ENCODE results near the gene GPR107. TPM values are rescaled to one million over a fixed set of nuclear protein-coding genes. Genes with fewer than 3 reads are reported as not detected.

GPR107 gene
- polyA plus RNA-seq, 2 of the 4 experiments (the other 2 are of a cell fraction) = 28.1 to 45.1 TPM

GRCh38 chr9:130062750-130063149, 9.0 kb downstream of the GPR107 start:
- POLR2A ChIA-PET = no interaction called here
- Histone ChIP-seq H3K9me3 (no peaks in the 10 kb centered on the region), H3K4me3 (no peak overlapping the region), H3K27ac (no peak overlapping the region), H3K4me2 (no peak overlapping the region), H3K4me1 (0 out of 3 replicates have a peak, but pooled peaks cover under 1% of the 10 kb centered on the region)
- no peak for DNase-seq (ENCODE audit: low read depth in 1 of 2, low spot score in 1 of 2)
- CTCF ChIA-PET = interaction anchor here (0.9 to 1.1 kb wide), 2 partner anchors 44 to 112 kb away, joined by 3 to 4 read pairs; no protein-coding TSS in a partner anchor
- TF ChIP-seq CEBPB (IDR thresholded peaks at IDR 0.05) = no peak
- ATAC-seq = no peak
- no peak for FAIRE-seq
- WGBS (ENCODE audit: missing lambda C conversion rate) = 71% methylated on average over 2 of the region's 2 CpGs

- Histone ChIP-seq H3K4me1 (peaks cover 15% of the 10 kb centered on the region; the same call in 2 of the 3 replicates), H3K4me3 (no peak overlapping the region), H3K4me2 (no peak overlapping the region), H3K9me3 (no peaks in the 10 kb centered on the region), H3K27ac (no peak overlapping the region)
- no peak for FAIRE-seq
- no peak for DNase-seq (ENCODE audit: low read depth in 1 of 2, low spot score in 1 of 2)
- ChIA-PET POLR2A (no interaction called here), CTCF (interaction anchor here (1.0 to 1.6 kb wide), 2 partner anchors 179 to 302 kb away, joined by 3 to 4 read pairs; no protein-coding TSS in a partner anchor)
- WGBS (ENCODE audit: missing lambda C conversion rate) = 95% methylated on average over 4 of the region's 4 CpGs
- no peak for TF ChIP-seq RFX5 (IDR thresholded peaks at IDR 0.05)
- TF ChIP-seq CHD4 (IDR thresholded peaks at IDR 0.05; ENCODE audit: borderline replicate concordance) = no peak
- TF ChIP-seq POLR2AphosphoS2 (conservative IDR thresholded peaks at IDR 0.05; ENCODE audit: low read length) = no peak
- no peak for TF ChIP-seq TFCP2L1 (CRISPR knock-in tag; IDR thresholded peaks at IDR 0.05)
- no peak for TF ChIP-seq MAFK (IDR thresholded peaks at IDR 0.05; ENCODE audit: partially characterized antibody)
- no peak for TF ChIP-seq CHD2 (IDR thresholded peaks at IDR 0.05; ENCODE audit: low read length, partially characterized antibody)
- TF ChIP-seq JUNB (IDR thresholded peaks at IDR 0.05) = no peak
- no peak for TF ChIP-seq MAX (IDR thresholded peaks at IDR 0.05)
- ATAC-seq = no peak
Observed at GRCh38 chr9:130064621-130065020, 10.9 kb downstream of the GPR107 start.

GRCh38 chr9:130069048-130069447, 15.3 kb downstream of the GPR107 start:
- H3K9me3 ChIP-seq = no peaks in the 10 kb centered on the region
- CTCF ChIA-PET = interaction anchor here (0.8 to 2.6 kb wide), 2 partner anchors 10 to 38 kb away, joined by 3 to 9 read pairs; no protein-coding TSS in a partner anchor
- FAIRE-seq (no peak), DNase-seq (ENCODE audit: low read depth in 1 of 2, low spot score in 1 of 2) (no peak), ATAC-seq (no peak; a peak in 1 of 6 replicates)
- peak overlapping the region; percentile 39; the same call in 2 of the 3 replicates for H3K4me2 ChIP-seq
- no peak for TF ChIP-seq EHMT2 (IDR thresholded peaks at IDR 0.05; ENCODE audit: low read depth)
- TF ChIP-seq HES2 (IDR thresholded peaks at IDR 0.05) = no peak
- no peak for TF ChIP-seq EP300 (IDR thresholded peaks at IDR 0.05)
- TF ChIP-seq JUNB (IDR thresholded peaks at IDR 0.05) = no peak
- TF ChIP-seq FOSB (CRISPR knock-in tag; IDR thresholded peaks at IDR 0.05) = no peak
- no peak for TF ChIP-seq POLR2A (IDR thresholded peaks at IDR 0.05; ENCODE audit: low read length)
- TF ChIP-seq ZSCAN20 (CRISPR knock-in tag; IDR thresholded peaks at IDR 0.05) = no peak
- no peak for TF ChIP-seq CBX2 (IDR thresholded peaks at IDR 0.05; ENCODE audit: borderline replicate concordance, low read depth)
- TF ChIP-seq CHD4 (IDR thresholded peaks at IDR 0.05; ENCODE audit: borderline replicate concordance) = no peak
- no peak for TF ChIP-seq HDAC2 (IDR thresholded peaks at IDR 0.05)
- TF ChIP-seq NFE2L2 (conservative IDR thresholded peaks at IDR 0.05; ENCODE audit: low read length) = no peak
- no peak for TF ChIP-seq POLR2AphosphoS2 (conservative IDR thresholded peaks at IDR 0.05; ENCODE audit: low read length)
- no peak for TF ChIP-seq NPAS2 (CRISPR knock-in tag; IDR thresholded peaks at IDR 0.05; ENCODE audit: borderline replicate concordance)
- TF ChIP-seq HOXA7 (CRISPR knock-in tag; IDR thresholded peaks at IDR 0.05) = no peak
- TF ChIP-seq NR3C1 (IDR thresholded peaks at IDR 0.05) = no peak
- TF ChIP-seq CHD2 (IDR thresholded peaks at IDR 0.05; ENCODE audit: low read length, partially characterized antibody) = no peak
- TF ChIP-seq E2F6 (IDR thresholded peaks at IDR 0.05; ENCODE audit: borderline replicate concordance, low read depth) = no peak
- WGBS (ENCODE audit: missing lambda C conversion rate) = 92% methylated on average over 1 of the region's 1 CpG
- H3K4me1 ChIP-seq = peaks cover 20% of the 10 kb centered on the region; the same call in 2 of the 3 replicates
- peak overlapping the region in 1 of 2 experiments; percentile 53; a peak in 2 of 6 replicates for H3K27ac ChIP-seq
- POLR2A ChIA-PET = no interaction called here
- H3K4me3 ChIP-seq = no peak overlapping the region

Data from A549 (cell line).